Measurements from ENCODE around the gene DOK4.
A peak's percentile ranks its signal among the peaks of the same experiment; 100 is the strongest.

The DOK4 gene

GRCh38 chr16:57426356-57426755, 59.9 kb downstream of the DOK4 start:
- Histone ChIP-seq H2AFZ (no peak overlapping the region), H3K79me2 (no peaks in the 10 kb centered on the region), H3K4me1 (no peaks in the 10 kb centered on the region), H3K36me3 (ENCODE audit: control insufficient read depth, insufficient read depth, low read length) (no peaks in the 10 kb centered on the region), H3K4me3 (ENCODE audit: low read depth, low read length) (no peak overlapping the region), H3K9ac (no peak overlapping the region), H3K9me3 (ENCODE audit: control insufficient read depth, low read length) (no peaks in the 10 kb centered on the region), H3K27ac (no peak overlapping the region), H3K27me3 (ENCODE audit: control insufficient read depth, insufficient read depth, low read length) (no peaks in the 10 kb centered on the region), H3K4me2 (ENCODE audit: low read length) (no peak overlapping the region)
- no peak for TF ChIP-seq CTCF (IDR thresholded peaks at IDR 0.05)

- Histone ChIP-seq H3K4me1 (no peaks in the 10 kb centered on the region), H3K27ac (no peak overlapping the region), H3K4me3 (ENCODE audit: low read depth, low read length) (no peak overlapping the region), H3K27me3 (ENCODE audit: control insufficient read depth, insufficient read depth, low read length) (no peaks in the 10 kb centered on the region), H3K79me2 (no peaks in the 10 kb centered on the region), H2AFZ (no peak overlapping the region), H3K9me3 (ENCODE audit: control insufficient read depth, low read length) (no peaks in the 10 kb centered on the region), H3K9ac (no peak overlapping the region), H3K4me2 (ENCODE audit: low read length) (no peak overlapping the region), H3K36me3 (ENCODE audit: control insufficient read depth, insufficient read depth, low read length) (no peaks in the 10 kb centered on the region)
- no peak for TF ChIP-seq CTCF (IDR thresholded peaks at IDR 0.05)
Measured at GRCh38 chr16:57424583-57424982, 61.7 kb downstream of the DOK4 start.

GRCh38 chr16:57423152-57423551, 63.1 kb downstream of the DOK4 start:
- no peak overlapping the region for H3K9ac ChIP-seq
- H3K27me3 ChIP-seq (ENCODE audit: control insufficient read depth, insufficient read depth, low read length) = no peaks in the 10 kb centered on the region
- no peak for TF ChIP-seq CTCF (IDR thresholded peaks at IDR 0.05)
- H3K36me3 ChIP-seq (ENCODE audit: control insufficient read depth, insufficient read depth, low read length) = no peaks in the 10 kb centered on the region
- H3K4me3 ChIP-seq (ENCODE audit: low read depth, low read length) = no peak overlapping the region
- H2AFZ ChIP-seq = no peak overlapping the region
- H3K4me2 ChIP-seq (ENCODE audit: low read length) = no peak overlapping the region
- no peaks in the 10 kb centered on the region for H3K79me2 ChIP-seq
- no peaks in the 10 kb centered on the region for H3K9me3 ChIP-seq (ENCODE audit: control insufficient read depth, low read length)
- peaks cover 4% of the 10 kb centered on the region for H3K4me1 ChIP-seq
- H3K27ac ChIP-seq = no peak overlapping the region

- no peak overlapping the region for H3K4me2 ChIP-seq (ENCODE audit: low read length)
- H3K4me1 ChIP-seq = peaks cover 11% of the 10 kb centered on the region
- peak overlapping the region; percentile 18 for H2AFZ ChIP-seq
- H3K9me3 ChIP-seq (ENCODE audit: control insufficient read depth, low read length) = no peaks in the 10 kb centered on the region
- H3K27ac ChIP-seq = no peak overlapping the region
- H3K4me3 ChIP-seq (ENCODE audit: low read depth, low read length) = no peak overlapping the region
- H3K36me3 ChIP-seq (ENCODE audit: control insufficient read depth, insufficient read depth, low read length) = no peaks in the 10 kb centered on the region
- H3K79me2 ChIP-seq = no peaks in the 10 kb centered on the region
- H3K9ac ChIP-seq = no peak overlapping the region
- TF ChIP-seq CTCF (IDR thresholded peaks at IDR 0.05) = peak; percentile 68
- no peaks in the 10 kb centered on the region for H3K27me3 ChIP-seq (ENCODE audit: control insufficient read depth, insufficient read depth, low read length)
Measured at GRCh38 chr16:57422026-57422944, 64.0 kb downstream of the DOK4 start.
